Cardiac fibroblast (primary cell): Measurements from ENCODE around the gene HIPK2.

ENCODE experiments used
- DNase-seq, 2 donors: peaks; one replicate each; pipeline versions ENCODE4 v3.0.0 to v3.0.0-alpha.2; 2010; ENCODE audit warnings: low read depth in 2 of 2
- H3K4me3 ChIP-seq, 2 donors: replicated peaks in 1 of 2; 1 replicate in 1 of 2; 2 replicates in 1 of 2; pipeline ENCODE4 v1.5.1; 2011; ENCODE audit warnings: low read depth in 2 of 2, low read length in 2 of 2, mild to moderate bottlenecking in 2 of 2, moderate library complexity in 1 of 2
- TF ChIP-seq, protein P1 (sequence below): IDR thresholded peaks from one replicate; pipeline ENCODE4 v1.5.1; 2011; ENCODE audit warnings: low read depth, mild to moderate bottlenecking, low read length, inconsistent platforms

HIPK2 gene

DNA sequence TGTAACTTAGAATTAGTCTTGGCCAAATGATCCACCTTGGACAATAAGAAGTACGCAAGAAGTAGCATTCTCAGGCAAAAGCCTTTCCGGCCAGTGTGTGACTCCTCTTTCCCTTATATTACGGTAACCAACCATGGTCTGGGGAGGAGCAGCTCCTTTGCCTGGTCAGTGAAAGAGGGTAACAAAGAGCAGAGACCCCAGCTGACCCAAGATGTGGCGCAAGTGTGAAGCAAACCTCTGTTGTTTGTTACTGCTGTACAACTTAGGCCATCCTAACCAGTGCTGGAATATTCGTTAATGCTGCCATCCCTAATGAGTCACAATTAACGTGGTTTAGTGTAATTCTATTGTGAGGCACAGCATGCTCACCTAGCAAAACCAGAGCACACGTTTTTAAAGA lies 44.0 kb downstream of the HIPK2 start:
- TF ChIP-seq, protein P1, sequence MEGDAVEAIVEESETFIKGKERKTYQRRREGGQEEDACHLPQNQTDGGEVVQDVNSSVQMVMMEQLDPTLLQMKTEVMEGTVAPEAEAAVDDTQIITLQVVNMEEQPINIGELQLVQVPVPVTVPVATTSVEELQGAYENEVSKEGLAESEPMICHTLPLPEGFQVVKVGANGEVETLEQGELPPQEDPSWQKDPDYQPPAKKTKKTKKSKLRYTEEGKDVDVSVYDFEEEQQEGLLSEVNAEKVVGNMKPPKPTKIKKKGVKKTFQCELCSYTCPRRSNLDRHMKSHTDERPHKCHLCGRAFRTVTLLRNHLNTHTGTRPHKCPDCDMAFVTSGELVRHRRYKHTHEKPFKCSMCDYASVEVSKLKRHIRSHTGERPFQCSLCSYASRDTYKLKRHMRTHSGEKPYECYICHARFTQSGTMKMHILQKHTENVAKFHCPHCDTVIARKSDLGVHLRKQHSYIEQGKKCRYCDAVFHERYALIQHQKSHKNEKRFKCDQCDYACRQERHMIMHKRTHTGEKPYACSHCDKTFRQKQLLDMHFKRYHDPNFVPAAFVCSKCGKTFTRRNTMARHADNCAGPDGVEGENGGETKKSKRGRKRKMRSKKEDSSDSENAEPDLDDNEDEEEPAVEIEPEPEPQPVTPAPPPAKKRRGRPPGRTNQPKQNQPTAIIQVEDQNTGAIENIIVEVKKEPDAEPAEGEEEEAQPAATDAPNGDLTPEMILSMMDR, result no peak
- peak in 1 of 2 donors; percentile 44 for DNase-seq
- no peak overlapping the region for H3K4me3 ChIP-seq

- H3K4me3 ChIP-seq, result no peak overlapping the region
- peak in 1 of 2 donors; percentile 42 for DNase-seq
- TF ChIP-seq, protein P1, result no peak
Measured at GRCh38 chr7:139732471-139733167, 45.2 kb downstream of the HIPK2 start.

DNA sequence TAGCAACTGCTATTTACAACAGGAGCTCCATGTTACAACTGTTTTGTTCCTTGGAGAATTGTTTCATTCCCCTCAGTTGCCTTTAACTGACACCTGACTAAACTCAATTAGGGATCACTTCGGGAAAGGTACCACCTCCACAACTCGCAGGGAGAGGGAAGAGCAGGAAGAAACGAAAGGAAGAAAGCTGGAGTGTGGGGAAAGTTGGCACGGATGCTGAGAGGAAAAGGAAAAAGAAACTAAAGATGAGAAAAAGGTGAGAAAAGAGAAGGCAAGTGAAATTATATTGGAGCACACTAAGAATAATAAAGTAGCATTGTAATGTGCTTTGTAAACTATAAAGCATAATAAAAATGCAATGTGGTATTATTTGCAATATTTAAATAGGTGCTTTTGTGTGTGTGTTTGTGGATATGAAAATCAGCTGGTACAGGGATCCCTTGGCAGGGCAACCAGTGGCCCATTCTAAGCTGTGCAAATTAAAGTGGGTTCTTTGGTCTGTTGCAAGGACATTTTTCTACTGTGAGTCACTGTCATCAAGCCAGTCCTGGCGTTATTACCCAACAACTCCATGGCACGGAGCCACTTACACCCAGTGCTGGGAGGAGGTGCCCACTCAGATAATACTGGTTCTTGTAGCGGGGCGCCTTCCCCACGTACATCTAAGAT lies 45.9 kb downstream of the HIPK2 start:
- peak; percentile 97 to 98 for DNase-seq
- TF ChIP-seq, protein P1, result no peak
- peak overlapping the region in 1 of 2 donors; percentile 12 for H3K4me3 ChIP-seq

- TF ChIP-seq, protein P1, result no peak
- DNase-seq, result peak; percentile 90 to 92
- no peak overlapping the region for H3K4me3 ChIP-seq
Measured at GRCh38 chr7:139730746-139731612, 46.8 kb downstream of the HIPK2 start.

- no peak overlapping the region for H3K4me3 ChIP-seq
- no peak for DNase-seq
- TF ChIP-seq, protein P1, result no peak
Measured at GRCh38 chr7:139728203-139728602, 49.6 kb downstream of the HIPK2 start.

DNA sequence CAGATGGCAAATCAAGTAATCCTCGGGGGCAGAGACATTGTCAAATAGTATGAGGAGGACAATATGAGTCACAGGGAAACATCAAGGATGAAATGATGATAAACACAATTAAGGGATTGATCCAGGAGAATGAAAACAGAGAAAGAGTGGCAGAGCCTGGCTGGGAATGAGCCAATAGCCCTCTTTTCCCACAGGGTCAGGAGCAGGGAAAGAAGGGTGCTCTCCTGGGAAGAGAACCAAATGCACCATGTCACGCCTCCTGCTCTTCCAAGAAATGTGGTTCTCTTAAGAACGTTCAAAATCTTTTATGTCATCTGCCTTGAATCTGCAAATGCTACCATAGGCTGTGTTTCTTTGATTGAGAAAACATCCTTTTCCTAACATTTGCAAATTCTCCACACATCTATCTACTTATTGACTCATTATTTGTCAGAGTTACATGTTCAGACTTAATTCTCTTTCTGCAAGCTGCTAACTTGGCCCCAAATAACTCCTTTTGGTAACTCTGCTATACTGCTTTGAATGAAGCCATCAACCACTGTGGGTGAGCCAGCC lies 50.6 kb downstream of the HIPK2 start:
- TF ChIP-seq, protein P1, result no peak
- DNase-seq, result peak; percentile 68 to 87
- no peak overlapping the region for H3K4me3 ChIP-seq
